Stimulated activated CD4-positive, alpha-beta T cell treated with anti-CD3 and anti-CD28 coated beads, TNF-alpha, amount 100 ng/mL, for 48 hours (primary cell): ENCODE measurements around the gene OPTC.
"Not testable (repeated sequence)": the region's sequence is repeated elsewhere in the genome, so short reads cannot be mapped to it uniquely, and the experiment has no call there.

Experiments
- DNase-seq, 3 donors: peaks; one replicate each; pipeline ENCODE4 v3.0.0-alpha.2; 2020; ENCODE audit warnings: low read depth in 3 of 3

The OPTC gene

DNA sequence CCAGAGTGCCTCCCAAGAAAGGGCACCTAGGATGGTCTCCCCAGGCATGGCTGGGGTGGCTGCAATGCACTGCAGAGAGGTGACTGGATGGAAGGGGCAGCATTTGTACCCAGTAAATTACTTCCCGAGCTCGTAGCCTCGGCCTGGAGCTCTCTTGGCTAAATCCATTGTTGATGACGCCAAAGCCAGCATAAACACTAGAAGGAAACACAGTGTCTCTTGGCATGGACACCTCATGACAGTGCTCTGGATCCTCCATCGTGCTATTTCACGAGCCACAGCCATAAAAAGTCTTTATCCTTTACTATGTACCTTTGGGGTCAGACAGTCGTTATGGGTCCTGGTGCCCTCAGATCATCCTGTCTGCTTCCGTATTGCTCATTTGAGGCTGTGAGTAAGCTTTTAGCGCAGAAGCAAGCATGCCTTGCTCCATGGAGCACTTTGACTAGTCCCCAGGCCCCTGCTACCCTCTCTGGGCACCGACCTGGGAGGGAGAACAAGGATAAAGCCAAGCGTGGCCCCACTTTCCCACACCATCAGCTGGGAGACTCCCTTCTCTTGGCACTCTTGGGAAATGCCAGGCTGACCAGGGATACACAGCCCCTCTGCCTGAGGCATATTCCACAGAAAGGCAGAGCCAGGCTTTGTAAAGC, 28.7 kb upstream of the OPTC start:
- DNase-seq = no peak

DNA sequence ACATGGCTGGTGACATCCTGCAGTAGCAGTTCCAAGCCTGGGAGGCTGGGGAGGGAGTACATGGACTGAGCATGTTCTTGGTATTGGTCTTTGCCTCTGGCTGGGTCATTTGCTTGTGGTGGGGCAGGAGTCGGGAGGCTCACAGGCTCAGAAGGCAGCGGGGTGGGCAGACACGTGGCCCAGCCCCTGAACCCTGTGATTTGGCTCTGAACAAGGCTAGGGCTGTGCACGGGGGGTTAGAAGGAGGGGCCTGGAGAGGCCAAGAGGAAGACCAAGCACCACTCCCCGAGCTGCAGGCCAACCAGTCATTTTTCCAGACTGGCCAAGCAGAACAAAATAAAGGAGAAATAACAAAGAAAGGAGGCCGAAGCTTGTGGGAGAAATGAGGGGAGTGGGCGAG, 28.0 kb upstream of the OPTC start:
- no peak for DNase-seq

DNA sequence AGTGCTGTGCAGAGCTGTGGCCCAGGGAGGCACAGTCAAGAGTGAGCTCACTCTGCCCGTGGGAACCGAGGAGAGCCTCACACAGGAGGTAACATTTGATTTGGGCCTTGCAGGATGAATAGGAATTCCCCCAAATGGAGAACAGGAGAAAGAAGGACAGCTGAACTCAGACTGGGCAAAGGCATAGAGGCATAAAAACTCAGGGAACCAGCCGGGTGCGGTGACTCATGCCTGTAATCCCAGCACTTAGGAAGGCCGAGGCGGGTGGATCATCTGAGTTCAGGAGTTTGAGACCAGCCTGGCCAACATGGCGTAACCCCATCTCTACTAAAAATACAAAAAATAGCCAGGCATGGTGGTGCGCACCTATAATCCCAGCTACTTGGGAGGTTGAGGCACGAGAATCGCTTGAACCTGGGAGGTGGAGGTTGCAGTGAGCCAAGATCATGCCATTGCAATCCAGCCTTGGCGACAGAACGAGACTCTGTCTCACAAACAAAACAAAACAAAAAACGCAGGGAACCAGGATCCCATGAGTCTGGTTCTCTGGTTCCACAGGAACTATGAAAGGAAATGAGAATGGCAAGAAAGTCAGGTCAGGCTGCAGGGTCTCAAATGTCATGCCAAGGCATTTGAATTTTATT, 26.9 kb upstream of the OPTC start:
- not testable (repeated sequence) for DNase-seq

DNA sequence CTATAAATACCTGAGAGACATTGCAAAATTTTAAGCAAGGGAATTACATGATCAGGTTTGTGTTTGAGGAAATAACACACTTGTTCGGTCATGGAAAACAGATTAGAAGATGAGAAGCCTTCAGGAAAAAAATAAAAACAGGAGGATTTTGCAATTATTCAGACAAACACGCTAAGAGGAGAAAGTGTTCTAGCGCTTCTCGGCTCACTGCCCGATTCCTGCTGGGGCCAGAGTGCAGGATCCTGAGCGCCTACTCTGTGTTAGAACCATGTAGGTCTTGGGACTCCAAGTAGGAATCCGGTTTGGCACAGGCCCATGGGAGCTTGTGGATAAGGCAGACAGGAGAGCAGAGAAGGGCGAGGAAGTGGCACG, 26.4 kb upstream of the OPTC start:
- no peak for DNase-seq

DNA sequence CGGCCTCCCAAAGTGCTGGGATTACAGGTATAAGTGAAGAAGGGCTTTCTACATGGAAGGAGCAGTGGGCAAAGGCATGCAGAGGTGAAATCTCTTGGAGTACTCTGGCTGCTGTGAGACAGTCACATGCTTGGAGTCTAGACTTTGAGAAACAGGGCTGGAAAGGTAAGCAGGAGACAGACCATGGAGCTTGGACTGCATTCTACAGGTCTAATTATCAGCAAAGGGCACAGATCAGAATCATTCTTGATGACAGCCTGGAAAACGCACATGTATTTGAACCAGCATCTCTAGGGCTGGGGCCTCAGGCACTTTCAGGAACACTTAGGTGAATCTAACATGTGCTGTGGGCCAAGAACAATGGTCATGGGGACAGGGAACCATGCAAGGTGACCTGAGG, 25.6 kb upstream of the OPTC start:
- no peak for DNase-seq

DNA sequence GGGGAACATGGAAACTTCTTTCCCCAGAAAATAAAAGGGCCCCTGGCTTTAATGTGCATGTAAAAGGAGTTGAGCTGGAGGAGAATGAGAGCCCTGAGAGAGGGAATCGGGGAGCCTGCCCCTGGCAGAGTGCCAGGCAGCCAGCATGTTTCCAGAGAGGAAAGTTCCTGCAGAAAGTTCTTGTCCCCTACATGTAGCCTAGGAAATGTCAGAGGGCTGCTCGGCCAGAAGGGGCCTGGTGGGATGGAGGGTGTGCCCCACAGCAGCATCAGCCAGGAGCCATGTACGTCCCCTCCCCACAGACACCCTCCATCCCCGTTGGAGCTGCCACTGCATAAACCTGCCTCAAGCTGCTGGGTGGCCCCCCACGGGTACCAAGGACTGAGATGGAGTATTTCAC, 23.7 kb upstream of the OPTC start:
- no peak for DNase-seq

DNA sequence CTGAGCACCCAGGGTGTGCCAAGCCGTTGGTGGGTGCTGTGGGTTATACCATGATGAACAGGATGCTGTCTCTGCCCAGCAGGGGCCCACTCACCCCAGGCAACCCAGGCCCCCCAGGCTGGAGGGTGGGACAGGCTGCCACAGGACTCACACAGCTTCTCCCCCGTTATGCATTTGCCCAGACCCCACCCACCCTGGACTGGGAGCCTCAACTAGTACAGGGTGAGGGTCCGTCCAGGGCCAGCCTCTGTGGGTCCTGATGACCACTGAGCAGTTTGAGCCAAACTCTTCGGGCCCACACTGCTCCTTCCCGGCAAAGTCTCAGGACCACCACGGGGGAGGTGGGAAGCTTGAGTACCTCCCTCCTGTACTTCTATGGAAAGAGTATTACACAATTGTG, 22.1 kb upstream of the OPTC start:
- DNase-seq = no peak

DNA sequence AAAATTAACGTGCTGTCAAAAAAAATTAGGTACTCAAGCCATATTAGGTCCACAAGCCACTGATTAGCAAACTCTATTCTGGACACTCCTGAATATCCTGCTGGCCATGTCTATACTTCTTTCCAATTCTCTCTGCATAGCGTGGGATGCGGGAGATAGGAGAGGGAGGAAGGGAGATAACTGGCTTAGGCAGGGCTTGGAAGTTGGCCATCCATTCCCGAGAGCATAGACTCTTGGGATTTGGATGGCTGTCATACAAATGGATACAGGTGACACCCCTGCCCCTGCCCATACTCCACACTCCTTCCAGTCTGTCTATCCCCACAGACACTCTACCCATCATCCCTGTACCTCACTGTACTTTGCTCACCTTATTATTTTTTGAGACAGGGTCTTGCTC, 20.7 kb upstream of the OPTC start:
- DNase-seq = no peak

DNA sequence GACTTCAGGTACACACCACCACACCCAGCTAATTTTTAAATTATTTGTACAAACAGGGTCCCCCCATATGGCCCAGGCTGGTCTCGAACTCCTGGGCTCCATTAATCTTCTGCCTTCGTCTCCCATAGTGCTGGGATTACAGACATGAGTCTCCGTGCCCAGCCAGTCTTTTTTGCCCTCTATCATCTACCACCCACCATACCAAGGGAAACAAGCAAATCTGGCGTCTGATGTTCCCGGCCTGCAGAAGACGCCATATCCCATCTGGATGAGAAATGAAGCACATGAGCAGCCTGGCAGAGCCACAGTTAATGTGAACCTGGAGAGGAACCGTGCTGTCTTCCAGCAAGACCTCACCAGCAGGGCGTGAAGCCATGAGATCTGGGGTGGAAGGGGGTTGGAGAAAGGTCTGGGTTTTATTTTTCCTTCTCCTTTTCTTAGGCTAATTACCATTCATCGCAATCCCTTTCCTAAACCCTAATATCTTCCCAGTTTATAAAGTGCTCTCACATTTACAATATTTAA, 20.1 kb upstream of the OPTC start:
- no peak for DNase-seq

DNA sequence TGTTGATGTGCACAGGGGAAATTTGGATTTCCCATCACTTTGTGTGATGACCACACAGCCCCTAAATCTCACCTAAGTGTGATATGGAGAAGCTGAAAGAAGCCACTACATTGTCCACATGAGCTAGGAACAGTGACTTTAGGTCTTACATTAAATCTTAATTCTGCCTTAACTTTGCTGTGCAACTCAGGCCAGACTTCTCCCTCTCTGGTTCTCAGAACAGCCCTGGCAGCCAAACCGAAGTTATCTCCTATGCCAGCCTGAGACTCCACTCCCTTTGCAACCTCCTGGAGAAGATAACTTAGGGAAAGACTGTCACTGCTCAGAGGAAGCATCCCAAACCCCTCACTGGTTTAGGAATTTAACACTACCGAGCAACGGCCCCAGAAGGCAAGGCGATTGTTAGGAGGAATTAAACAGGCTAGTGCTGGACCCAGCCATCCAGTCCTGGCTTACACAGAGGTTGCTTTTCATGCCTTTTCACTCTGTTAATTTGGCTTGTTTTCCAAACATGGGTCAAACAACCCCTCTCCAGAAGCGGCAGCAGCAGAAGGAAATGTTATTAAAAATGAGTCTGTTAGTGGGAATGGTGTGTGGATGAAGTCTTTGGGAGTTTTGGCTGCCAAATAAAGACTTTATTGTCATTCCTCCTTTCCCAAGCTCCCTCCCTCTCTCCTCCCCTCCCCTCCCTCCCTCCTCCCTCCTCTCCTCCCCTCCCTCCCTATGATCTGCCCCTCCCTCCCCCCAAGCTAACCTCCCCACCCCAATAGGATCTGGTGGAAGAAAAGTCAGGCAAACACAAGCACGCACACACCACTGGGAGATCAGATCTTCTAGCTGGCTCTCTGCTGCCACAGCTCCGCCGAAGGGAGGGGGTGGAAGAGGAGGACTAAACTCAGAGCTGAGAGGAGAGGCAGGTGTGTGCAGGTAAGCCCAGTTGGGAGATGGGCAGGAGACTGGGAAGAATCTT, 18.7 kb upstream of the OPTC start, which contains the start of gene PRELP:
TSS of gene PRELP (plus strand) at position 795 of the 970 bp plus-strand sequence. CDS start 7,379 bp downstream, outside the sequence.
- no peak for DNase-seq

DNA sequence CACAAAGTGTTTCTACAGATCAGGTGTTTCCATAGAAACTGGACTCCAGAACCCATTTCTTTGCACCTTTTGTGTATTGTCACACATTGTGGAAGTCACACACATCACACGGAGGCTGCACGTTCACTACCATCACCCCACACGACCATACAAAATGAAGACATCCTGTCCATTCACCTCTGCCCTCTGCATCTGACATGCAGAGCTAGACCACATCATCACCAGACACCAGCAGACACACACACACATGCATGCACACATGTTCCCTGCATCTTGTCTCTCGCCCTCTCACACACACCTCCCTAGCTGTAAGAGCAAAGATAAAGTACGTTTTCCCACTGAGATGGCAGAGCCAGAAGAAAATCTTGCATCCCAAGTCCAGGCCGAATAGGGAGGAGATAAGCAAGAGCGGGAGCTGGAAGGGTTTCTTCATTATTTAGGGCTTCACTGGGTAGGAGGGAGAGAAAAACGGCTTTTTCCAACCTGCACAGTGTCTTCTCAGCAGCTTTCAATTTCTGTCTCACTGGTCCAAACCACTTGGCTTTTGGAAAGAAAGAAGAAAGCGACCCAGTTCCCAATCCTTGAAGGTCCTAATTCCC, 17.6 kb upstream of the OPTC start:
- no peak for DNase-seq

DNA sequence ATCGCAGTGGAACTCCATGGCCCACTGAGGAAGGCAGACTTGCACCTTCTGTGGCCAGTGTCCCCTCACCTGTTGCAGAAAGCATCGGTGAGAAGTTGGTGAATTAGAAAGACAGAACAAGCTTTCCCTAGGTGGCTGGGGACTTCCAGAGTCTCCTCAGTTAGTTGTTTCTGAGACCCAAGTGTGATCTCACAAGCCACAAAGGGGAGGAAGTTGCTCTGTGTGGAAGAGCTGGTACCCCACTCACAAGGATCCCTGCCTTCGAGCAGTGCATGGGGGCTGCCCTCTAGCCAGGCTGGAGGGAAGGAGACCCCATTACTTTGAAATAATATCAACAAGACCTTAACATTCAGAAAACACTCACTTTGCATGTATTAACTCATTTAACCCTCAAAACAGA, 16.2 kb upstream of the OPTC start:
- DNase-seq = no peak

DNA sequence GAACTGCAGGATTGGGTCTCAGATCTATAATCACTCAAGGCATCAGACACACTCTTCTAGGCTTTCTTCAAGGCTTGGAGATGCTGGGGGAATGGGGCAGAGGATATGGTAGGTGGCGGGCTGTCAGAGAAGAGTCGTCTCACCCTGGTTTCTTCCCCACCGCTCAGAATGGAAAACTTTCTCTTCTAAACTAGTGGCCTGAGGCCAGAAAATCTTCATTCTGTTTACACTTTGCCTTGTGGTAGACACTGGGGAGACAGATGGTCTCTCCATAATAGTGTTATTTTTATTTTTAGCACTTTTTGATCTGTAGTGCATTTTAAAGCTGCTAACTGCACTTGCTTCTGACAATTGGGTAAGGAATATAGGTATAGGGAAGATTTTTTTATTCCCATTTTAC, 15.7 kb upstream of the OPTC start:
- no peak for DNase-seq

DNA sequence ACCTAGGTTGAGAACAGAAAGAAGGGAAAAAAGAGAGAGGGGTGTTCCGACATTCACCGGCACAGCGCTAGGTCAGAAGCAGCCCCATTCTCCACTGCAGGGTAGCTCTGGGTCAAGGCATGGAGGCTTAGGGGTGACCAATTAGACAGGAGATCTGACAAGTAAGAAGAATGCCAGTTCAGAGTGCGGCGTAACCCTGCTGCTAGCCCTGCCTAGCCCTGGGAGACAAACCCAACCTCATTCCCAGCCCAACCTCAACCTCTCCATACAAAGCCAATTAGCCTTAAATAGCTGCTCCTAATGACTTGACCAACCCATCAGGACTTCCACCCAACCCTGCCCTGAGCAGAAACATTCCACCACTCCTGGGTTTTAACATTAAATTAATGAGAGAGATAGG, 15.0 kb upstream of the OPTC start:
- no peak for DNase-seq

DNA sequence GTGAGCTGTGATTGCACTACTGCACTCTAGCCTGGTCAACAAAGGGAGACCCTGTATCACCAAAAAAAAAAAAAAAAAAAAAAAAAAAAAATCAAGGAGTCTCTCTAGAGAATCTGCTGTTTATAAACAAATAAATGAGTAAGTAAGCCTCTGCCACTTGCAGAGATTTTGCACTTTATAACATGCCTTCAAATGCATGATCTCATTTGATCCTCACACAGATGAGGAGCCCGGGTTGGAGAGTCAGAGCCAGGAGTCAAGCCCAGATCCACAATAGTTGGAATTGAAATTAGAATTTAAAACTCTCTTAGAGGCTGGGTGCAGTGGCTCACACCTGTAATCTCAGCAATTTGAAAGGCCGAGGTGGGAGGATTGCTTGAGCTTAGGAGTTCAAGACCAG, 14.3 kb upstream of the OPTC start:
- DNase-seq = no peak

DNA sequence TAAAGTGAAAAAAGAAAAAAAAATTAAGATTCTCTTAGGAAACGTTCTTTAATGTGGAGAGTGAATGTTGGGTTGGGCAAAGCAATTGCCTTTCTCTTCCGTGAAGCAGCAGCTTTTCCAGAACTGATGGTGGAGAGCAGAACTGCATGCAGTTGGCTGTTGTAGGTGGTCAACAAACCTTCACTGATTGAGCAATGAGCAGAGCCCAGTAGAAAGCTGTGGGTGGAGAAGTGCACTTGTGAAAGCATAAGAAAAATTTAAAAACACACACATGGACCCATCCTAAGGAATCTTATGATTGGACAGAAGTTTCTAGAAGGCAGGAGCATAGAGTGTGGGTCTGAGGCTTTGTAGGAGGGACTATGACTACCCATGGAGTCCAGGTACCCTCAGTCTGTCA, 13.9 kb upstream of the OPTC start:
- DNase-seq = no peak

DNA sequence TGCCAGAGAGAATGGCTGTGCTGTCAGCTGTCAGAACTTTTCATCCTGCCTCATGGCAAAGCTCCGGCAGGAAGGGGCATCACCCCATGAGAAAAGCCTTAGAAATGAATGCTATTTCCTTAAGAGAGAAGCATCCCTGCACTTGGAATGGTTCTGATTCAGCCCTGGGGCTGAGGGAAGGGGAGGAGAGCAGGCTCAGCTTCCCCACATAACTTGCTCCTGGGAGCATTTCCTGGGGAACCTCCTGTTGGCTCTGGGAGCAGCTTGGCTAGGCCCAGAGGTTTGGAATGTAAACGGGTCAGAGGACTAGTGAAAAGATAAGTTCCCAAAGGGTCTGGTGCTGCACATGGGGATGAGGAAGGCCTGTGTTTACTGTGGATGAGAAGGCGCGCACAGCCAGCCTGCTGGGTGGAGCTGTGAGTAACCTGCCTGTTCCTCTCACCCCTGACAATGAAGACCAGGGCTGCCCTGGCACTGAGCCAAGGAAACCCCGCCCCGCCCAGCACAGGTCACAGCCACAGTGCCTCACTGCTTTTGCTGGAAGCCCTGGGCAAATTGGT, 13.3 kb upstream of the OPTC start:
- DNase-seq = peak in 2 of 3 donors; percentile 17 to 28

DNA sequence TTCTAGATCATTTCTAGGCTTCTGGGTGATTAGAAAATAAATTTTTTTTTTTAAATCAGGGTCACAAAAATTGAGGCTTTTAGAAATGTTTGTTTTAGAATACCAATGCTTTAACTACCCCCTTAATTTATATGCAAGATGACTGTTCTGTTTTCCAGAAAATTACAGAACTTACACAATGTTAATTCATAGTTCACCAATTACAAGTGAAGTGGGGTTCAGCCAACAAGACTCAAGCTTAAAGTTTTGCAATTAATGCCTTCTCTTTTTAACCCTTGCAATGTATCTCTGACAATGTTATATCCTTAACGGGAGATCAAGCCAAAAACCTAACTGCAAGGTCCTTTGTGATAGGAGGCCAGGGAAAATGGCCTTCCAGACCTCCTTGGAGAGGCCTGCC, 12.8 kb upstream of the OPTC start:
- DNase-seq = no peak

DNA sequence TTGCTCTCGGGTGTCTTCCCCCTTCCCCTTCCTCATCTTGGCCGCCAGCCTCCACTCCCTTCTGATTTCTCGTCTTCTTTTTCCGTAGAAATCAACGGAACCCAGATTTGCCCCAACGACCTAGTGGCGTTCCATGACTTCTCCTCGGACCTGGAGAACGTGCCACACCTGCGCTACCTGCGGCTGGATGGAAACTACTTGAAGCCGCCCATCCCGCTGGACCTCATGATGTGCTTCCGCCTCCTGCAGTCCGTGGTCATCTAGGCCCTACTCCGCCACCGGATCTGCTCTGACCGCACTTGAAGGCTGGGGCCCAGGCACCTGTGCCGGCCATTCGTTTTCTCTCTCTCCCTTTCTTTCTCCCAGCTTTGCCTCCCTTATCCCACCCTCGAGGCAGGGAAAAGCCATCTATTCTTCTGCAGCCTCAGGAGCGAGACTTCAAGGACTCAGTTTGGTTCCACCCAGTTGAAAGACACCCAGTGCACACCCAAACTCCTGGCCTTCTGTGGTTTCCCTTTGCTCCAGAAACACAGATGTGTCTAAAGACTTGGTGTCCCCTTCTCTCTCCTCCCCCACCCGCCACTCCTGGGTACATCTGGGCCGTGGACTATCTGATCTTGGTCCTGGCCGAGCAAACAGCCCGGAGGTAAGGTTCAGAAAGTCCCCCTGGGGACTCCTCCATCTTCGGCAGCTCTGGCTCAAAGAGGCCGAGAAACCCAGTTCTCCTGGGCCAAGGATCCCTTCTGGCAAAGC, 7.2 kb upstream of the OPTC start:
- DNase-seq = no peak

DNA sequence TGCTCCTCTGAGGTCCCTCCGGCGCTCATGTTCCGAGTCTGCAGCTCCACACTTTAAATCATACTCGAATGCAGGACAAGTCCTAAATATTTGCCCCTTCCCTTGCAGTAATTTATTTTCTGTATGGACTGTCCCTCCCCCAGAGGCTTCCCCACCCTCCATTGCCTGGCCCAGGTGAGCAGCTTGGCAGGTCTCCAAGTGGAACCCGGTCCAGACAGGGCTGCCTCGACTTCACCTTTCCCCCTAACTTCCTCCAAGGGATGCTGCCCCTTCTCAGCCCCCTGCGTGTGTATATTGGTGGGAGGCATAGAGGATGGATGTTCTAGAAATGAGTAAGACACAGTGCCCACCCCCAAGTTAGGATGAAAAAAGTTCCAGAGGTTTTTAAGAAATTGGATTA, 5.4 kb upstream of the OPTC start:
- DNase-seq = no peak

DNA sequence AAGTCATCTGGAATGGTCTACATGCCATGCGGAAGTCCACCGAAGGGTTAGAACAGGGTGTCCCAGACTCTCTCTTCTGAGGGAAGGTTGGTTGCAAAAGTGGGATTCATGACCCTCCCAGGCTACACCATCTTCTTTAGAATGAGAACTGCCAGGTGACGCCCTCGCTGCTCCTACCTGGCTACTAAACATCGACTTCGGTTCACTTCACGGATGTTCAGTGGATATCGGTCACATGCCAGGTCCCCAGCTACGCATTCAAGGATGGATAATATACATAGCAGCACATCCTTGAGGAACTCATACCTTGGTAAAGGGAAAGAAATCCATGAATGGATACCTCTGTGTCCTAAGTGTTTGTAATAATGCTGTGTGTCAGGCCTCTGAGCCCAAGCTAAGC, 3.3 kb upstream of the OPTC start:
- DNase-seq = no peak
